AG04450 (cell line): ENCODE measurements around the gene UPK1B. TPM values are rescaled to one million over a fixed set of nuclear protein-coding genes. Genes with fewer than 3 reads are reported as not detected.
"Not testable (repeated sequence)": the region's sequence is repeated elsewhere in the genome, so short reads cannot be mapped to it uniquely, and the experiment has no call there.

Source experiments
- CTCF ChIA-PET: fragments of 300-600, 350-600 bp; formaldehyde crosslinking; extraction: SDS; loops from one replicate; lab custom pipeline; 2022; ENCODE audit warnings: antibody characterized with exemption, inconsistent platforms; lab: Charles Lee
- POLR2A ChIA-PET: fragments of 350-600 bp; formaldehyde crosslinking; extraction: SDS; loops from one replicate; lab custom pipeline; 2021; ENCODE audit warnings: antibody characterized with exemption, inconsistent platforms; lab: Yijun Ruan, JAX
- DNase-seq: peaks from one replicate; pipeline ENCODE4 v3.0.0-alpha.2; 2011; ENCODE audit warnings: low read depth, low spot score
- H3K27ac ChIP-seq: one replicate; pipeline ENCODE4 v1.5.1; 2012; ENCODE audit warnings: low read depth, low read length, control low read depth
- H3K27me3 ChIP-seq: one replicate; pipeline ENCODE4 v1.6.0; 2012; ENCODE audit warnings: low read length; ENCODE audit not compliant: control insufficient read depth, insufficient read depth
- H3K4me3 ChIP-seq: 2 replicates; pipeline ENCODE4 v1.5.1; 2011; ENCODE audit warnings: mild to moderate bottlenecking, low read depth, low read length, control low read depth
- H3K9me3 ChIP-seq: 2 replicates; pipeline ENCODE4 v1.5.1; 2012; ENCODE audit warnings: low read length; ENCODE audit not compliant: control insufficient read depth, insufficient read depth
- polyA plus RNA-seq: library from polyadenylated mRNA; depleted of rRNA; stranded (reverse); fragments of >200 nt; gene quantifications from 2 replicates; pipeline ENCODE4 v1.2.3, GENCODE V29; 2011
- TF ChIP-seq, protein P1 (sequence below): IDR thresholded peaks from 2 replicates; pipeline ENCODE4 v1.5.1; 2011; ENCODE audit warnings: low read depth, low read length, control low read depth, inconsistent platforms

The UPK1B gene
- polyA plus RNA-seq, 1 experiment = 0.32 TPM

DNA sequence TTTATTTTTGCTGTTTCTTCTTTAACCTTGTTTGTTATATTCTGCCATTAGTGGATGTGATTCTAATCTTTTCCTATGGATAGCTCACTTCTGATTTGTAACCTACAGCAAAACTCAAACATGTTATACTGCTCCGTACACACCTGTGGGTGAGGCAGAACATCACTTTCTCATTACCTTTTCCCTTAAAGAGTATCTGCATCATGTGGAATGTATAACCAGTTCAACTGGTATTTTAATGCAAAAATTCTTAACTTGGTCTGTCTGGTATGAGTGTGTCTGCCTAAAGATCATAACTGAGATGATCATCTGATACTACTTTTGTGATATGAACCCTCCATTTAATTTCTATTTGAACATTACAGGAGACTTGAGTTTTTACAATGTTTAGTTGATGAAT lies 13.0 kb upstream of the UPK1B start:
- DNase-seq = no peak
- H3K27me3 ChIP-seq = no peaks in the 10 kb centered on the region
- POLR2A ChIA-PET = no interaction called here
- TF ChIP-seq, protein P1, sequence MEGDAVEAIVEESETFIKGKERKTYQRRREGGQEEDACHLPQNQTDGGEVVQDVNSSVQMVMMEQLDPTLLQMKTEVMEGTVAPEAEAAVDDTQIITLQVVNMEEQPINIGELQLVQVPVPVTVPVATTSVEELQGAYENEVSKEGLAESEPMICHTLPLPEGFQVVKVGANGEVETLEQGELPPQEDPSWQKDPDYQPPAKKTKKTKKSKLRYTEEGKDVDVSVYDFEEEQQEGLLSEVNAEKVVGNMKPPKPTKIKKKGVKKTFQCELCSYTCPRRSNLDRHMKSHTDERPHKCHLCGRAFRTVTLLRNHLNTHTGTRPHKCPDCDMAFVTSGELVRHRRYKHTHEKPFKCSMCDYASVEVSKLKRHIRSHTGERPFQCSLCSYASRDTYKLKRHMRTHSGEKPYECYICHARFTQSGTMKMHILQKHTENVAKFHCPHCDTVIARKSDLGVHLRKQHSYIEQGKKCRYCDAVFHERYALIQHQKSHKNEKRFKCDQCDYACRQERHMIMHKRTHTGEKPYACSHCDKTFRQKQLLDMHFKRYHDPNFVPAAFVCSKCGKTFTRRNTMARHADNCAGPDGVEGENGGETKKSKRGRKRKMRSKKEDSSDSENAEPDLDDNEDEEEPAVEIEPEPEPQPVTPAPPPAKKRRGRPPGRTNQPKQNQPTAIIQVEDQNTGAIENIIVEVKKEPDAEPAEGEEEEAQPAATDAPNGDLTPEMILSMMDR = no peak
- H3K9me3 ChIP-seq = peaks cover 13% of the 10 kb centered on the region
- H3K4me3 ChIP-seq = no peak overlapping the region
- no peak overlapping the region for H3K27ac ChIP-seq
- CTCF ChIA-PET = interaction anchor here (1.2 kb wide), 1 partner anchor 15 kb away, joined by 3 read pairs; the partner anchor contains the start of gene TEX55

DNA sequence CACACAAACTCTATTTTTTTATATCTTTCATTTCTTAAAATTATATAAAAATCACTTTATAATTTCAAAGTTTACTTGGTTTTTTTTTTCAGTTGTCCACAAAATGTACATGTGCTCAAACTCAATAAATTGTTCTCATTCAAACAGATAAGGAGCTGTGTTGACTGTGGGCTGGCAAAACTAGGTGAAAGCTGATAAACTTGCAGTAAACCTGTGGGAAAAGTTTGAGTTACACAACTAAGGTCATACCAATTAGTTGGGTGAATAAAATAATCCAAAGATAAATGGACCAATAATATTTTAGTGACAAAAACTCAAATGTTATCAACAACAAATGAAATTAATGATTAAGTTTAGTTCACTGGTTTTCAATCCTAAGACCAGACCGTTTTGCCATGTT lies 12.6 kb upstream of the UPK1B start:
- no peaks in the 10 kb centered on the region for H3K27me3 ChIP-seq
- POLR2A ChIA-PET = no interaction called here
- CTCF ChIA-PET = interaction anchor here (1.2 to 1.5 kb wide), 2 partner anchors 15 to 80 kb away, joined by 3 to 7 read pairs; partner anchors contain the start of genes B4GALT4 and TEX55
- DNase-seq = no peak
- no peak overlapping the region for H3K27ac ChIP-seq
- H3K4me3 ChIP-seq = no peak overlapping the region
- TF ChIP-seq, protein P1 = no peak
- peaks cover 13% of the 10 kb centered on the region for H3K9me3 ChIP-seq

DNA sequence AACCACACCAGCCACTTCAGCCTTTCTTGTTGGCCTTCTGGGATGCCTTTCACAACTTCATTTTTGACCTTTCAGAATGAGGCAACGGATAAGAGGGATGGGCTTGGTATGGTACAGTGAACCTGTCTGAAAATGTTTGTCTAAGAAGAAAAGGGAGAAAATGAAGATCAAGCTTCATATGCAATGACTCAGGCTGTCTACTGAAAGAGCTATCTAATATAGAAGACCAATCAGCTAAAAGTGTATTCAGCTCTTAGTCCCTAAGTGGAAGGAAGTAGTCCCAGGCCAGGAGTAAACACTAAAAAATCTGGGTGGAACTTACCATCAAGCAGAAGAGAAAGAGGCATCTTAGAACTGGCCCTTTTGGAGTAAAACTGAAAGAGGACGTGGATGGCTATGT lies 12.2 kb upstream of the UPK1B start:
- TF ChIP-seq, protein P1 = no peak
- Histone ChIP-seq H3K9me3 (peaks cover 13% of the 10 kb centered on the region), H3K27ac (no peak overlapping the region), H3K27me3 (no peaks in the 10 kb centered on the region), H3K4me3 (no peak overlapping the region)
- ChIA-PET CTCF (interaction anchor here (1.5 kb wide), 1 partner anchor 80 kb away, joined by 7 read pairs; the partner anchor contains the start of gene B4GALT4), POLR2A (no interaction called here)
- DNase-seq = no peak

DNA sequence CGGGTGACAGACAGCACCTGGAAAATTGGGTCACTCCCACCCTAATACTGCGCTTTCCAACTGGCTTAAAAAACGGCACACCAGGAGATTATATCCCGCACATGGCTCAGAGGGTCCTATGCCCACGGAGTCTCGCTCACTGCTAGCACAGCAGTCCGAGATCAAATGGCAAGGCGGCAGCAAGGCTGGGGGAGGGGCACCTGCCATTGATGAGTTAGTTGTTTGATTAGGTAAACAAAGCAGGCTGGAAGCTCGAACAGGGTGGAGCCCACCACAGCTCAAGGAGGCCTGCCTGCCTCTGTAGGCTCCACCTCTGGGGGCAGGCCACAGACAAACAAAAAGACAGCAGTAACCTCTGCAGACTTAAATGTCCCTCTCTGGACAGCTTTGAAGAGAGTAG lies 8.7 kb upstream of the UPK1B start:
- H3K27ac ChIP-seq, CTCF ChIA-PET, H3K27me3 ChIP-seq, H3K4me3 ChIP-seq, DNase-seq, POLR2A ChIA-PET, H3K9me3 ChIP-seq: not testable (repeated sequence)

DNA sequence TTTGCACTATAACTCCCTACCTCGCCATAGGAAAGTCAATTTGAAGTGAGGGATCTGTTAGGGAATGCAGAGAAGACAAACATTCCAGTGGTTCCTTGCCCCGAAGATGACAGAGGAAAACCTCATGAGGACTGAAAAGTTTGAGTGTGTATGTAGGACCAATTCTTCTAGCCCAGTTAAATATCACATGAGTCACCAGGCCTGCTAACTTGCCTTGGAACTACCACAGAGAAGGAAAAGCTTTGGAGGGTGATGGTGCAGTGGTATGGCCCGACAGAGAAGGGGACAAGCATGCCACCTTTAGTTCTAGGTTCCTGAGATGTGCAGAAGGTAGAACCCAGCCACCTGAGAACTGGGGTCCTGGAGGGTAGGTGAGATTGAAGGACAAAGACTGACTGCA lies 2.6 kb upstream of the UPK1B start:
- DNase-seq = no peak
- H3K4me3 ChIP-seq = no peak overlapping the region
- H3K27ac ChIP-seq = no peak overlapping the region
- H3K9me3 ChIP-seq = no peaks in the 10 kb centered on the region
- TF ChIP-seq, protein P1 = no peak
- H3K27me3 ChIP-seq = no peaks in the 10 kb centered on the region
- ChIA-PET POLR2A (no interaction called here), CTCF (no interaction called here)
